BJ (cell line): ENCODE measurements around the gene SUSD5. TPM values are rescaled to one million over a fixed set of nuclear protein-coding genes. Genes with fewer than 3 reads are reported as not detected.

Experiments
- CTCF ChIA-PET: fragments of 350-600 bp; formaldehyde crosslinking; extraction: SDS; loops from one replicate; lab custom pipeline; 2021; ENCODE audit warnings: antibody characterized with exemption, inconsistent platforms; lab: Yijun Ruan, JAX
- POLR2A ChIA-PET: fragments of 300-600 bp; sonication (Branson Sonifier 250); formaldehyde crosslinking; extraction: SDS; loops from one replicate; lab custom pipeline; 2021; ENCODE audit warnings: antibody characterized with exemption; lab: Charles Lee
- DNase-seq: peaks from one replicate; pipeline ENCODE4 v3.0.0-alpha.2; 2011; ENCODE audit warnings: low read depth
- H3K27me3 ChIP-seq: 2 replicates; pipeline ENCODE4 v1.6.0; 2011; ENCODE audit warnings: low read length; ENCODE audit not compliant: control insufficient read depth, insufficient read depth
- H3K36me3 ChIP-seq: 2 replicates; pipeline ENCODE4 v1.5.1; 2011; ENCODE audit warnings: low read length; ENCODE audit not compliant: control insufficient read depth, insufficient read depth
- H3K4me3 ChIP-seq: 2 replicates; pipeline ENCODE4 v1.5.1; 2011; ENCODE audit warnings: low read depth, mild to moderate bottlenecking, control low read depth, low read length
- CTCF ChIP-seq: IDR thresholded peaks from 2 replicates; pipeline ENCODE4 v1.5.1; 2011; ENCODE audit warnings: low read depth, mild to moderate bottlenecking, control low read depth, inconsistent platforms, low read length, moderate library complexity; ENCODE audit not compliant: insufficient read depth
- polyA plus RNA-seq: library from polyadenylated mRNA; depleted of rRNA; stranded (reverse); fragments of >200 nt; gene quantifications from 2 replicates; pipeline ENCODE4 v1.2.3, GENCODE V29; 2011; rRNA removed
- small RNA-seq: library from RNA; depleted of rRNA; stranded (forward); fragments of <200 nt; gene quantifications from one replicate; pipeline ENCODE3, GENCODE V24; 2012; ENCODE audit warnings: low replicate concordance, low read depth; ENCODE audit not compliant: insufficient read length

Gene SUSD5
- polyA plus RNA-seq, 1 experiment: 2.5 TPM

DNA sequence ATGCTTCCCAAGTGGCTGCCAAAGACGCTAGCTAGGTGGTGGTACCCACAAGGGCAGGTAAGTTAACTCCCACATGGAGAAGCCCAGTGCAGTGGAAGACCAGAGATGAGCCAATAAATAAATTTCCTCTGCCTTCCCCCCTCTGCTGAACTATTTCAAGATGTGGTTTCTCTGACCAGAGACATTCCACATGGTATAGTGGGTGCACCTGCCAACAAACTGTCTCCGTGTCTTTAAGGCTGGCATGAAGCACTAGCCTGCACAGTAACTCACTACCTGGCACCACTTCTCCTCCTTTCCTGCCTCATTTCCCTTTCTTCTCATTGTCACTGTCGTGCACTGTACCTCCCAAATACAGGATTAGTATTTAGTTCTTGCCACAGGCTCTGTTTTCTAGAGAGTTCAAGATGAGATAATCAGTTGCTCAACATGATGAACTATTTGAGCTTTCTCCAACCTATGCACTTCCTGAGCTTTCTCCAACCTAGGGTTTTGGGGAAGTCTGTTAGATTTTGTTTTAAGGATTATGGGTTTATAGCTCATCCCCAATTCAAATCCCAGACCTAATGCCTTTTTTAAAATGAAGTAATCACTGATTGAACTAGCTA, 113.2 kb downstream of the SUSD5 start:
- ChIA-PET CTCF (interaction anchor here (0.5 kb wide), 1 partner anchor 10 kb away, joined by 3 read pairs; no protein-coding TSS in a partner anchor), POLR2A (no interaction called here)
- Histone ChIP-seq H3K27me3 (no peaks in the 10 kb centered on the region), H3K36me3 (no peaks in the 10 kb centered on the region), H3K4me3 (no peak overlapping the region)
- DNase-seq: no peak
- no peak for TF ChIP-seq CTCF

DNA sequence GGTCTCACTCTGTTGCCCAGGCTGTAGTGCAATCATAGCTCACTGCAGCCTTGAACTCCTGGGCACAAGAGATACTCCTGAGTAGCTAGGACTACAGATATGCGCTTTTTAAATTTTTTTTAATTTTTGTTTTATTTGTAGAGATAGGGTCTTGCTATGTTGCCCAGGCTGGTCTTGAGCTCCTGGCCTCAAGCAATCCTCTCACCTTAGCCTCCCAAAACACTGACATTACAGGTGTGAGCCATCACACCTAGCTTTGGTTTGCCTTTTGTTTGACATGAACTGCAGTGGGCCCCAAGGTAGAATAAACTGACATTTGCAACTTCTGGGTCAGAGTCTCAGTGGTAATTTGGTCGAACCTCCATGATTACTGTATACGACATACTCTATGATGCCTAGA, 113.8 kb downstream of the SUSD5 start:
- ChIA-PET CTCF (interaction anchor here (0.6 to 1.1 kb wide), 2 partner anchors 27 to 754 kb away, joined by 3 read pairs; no protein-coding TSS in a partner anchor), POLR2A (no interaction called here)
- Histone ChIP-seq H3K36me3 (no peaks in the 10 kb centered on the region), H3K27me3 (no peaks in the 10 kb centered on the region), H3K4me3 (no peak overlapping the region)
- no peak for DNase-seq
- TF ChIP-seq CTCF: no peak

GRCh38 chr3:33103480-33103879, 115.1 kb downstream of the SUSD5 start:
- Histone ChIP-seq H3K27me3 (no peaks in the 10 kb centered on the region), H3K36me3 (no peaks in the 10 kb centered on the region), H3K4me3 (no peak overlapping the region)
- no peak for DNase-seq
- ChIA-PET CTCF (interaction anchor here (1.1 kb wide), 1 partner anchor 28 kb away, joined by 3 read pairs; no protein-coding TSS in a partner anchor), POLR2A (no interaction called here)
- no peak for TF ChIP-seq CTCF

- ChIA-PET POLR2A (no interaction called here), CTCF (no interaction called here)
- Histone ChIP-seq H3K27me3 (no peaks in the 10 kb centered on the region), H3K36me3 (no peaks in the 10 kb centered on the region), H3K4me3 (no peak overlapping the region)
- TF ChIP-seq CTCF: no peak
- DNase-seq: no peak
These were observed 115.6 kb downstream of the SUSD5 start for GRCh38 chr3:33103034-33103433.

- CTCF ChIA-PET: interaction anchor here (1.2 kb wide), 1 partner anchor 11 kb away, joined by 3 read pairs; no protein-coding TSS in a partner anchor
- Histone ChIP-seq H3K36me3 (no peaks in the 10 kb centered on the region), H3K27me3 (no peaks in the 10 kb centered on the region), H3K4me3 (no peak overlapping the region)
- no peak for TF ChIP-seq CTCF
- DNase-seq: no peak
- POLR2A ChIA-PET: no interaction called here
These were observed 118.4 kb downstream of the SUSD5 start for GRCh38 chr3:33100229-33100628.

Small RNAs within 50 kb of the gene (small RNA-seq; reads per million reads assigned to genes)
- not detected for gene AC123900.1
- not detected for gene RN7SL296P

Other genes with a start within 250 kb of the SUSD5 start
- gene GLB1, start 121.7 kb downstream of the SUSD5 start, polyA plus RNA-seq: 127 and 131 TPM in 2 replicates
- gene TMPPE, start 121.7 kb downstream of the SUSD5 start, polyA plus RNA-seq: 2.4 and 3.0 TPM in 2 replicates
- gene CRTAP, start 104.8 kb downstream of the SUSD5 start, polyA plus RNA-seq: 311 and 376 TPM in 2 replicates
- gene FBXL2, start 58.6 kb upstream of the SUSD5 start, polyA plus RNA-seq: 16.5 and 19.1 TPM in 2 replicates
- gene UBP1, start 221.6 kb upstream of the SUSD5 start, polyA plus RNA-seq: 58.3 and 62.7 TPM in 2 replicates